ENCODE data around the gene RNU6-9.

The RNU6-9 gene

GRCh38 chr19:850221-850978, 42.9 kb upstream of the RNU6-9 start:
- Histone ChIP-seq H3K4me1 (ENCODE audit: control insufficient read depth, low read length) (peaks cover 8% of the 10 kb centered on the region), H3K9me3 (ENCODE audit: control insufficient read depth, insufficient read depth, low read length) (no peaks in the 10 kb centered on the region), H3K9me2 (replicated peaks; ENCODE audit: control insufficient read depth, low read length) (no peaks in the 10 kb centered on the region), H3K79me2 (ENCODE audit: control insufficient read depth, low read length) (no peaks in the 10 kb centered on the region), H3K36me3 (ENCODE audit: control insufficient read depth, low read length) (no peaks in the 10 kb centered on the region), H3K4me3 (ENCODE audit: low read length) (no peak overlapping the region), H3K27ac (ENCODE audit: low read depth, low read length) (no peak overlapping the region), H4K20me1 (ENCODE audit: control insufficient read depth, insufficient read depth, low read depth, low read length) (no peaks in the 10 kb centered on the region), H3F3A (ENCODE audit: control insufficient read depth, insufficient read depth) (no peaks in the 10 kb centered on the region), H3K4me2 (ENCODE audit: low read length) (no peak overlapping the region), H3K27me3 (ENCODE audit: control insufficient read depth, low read length) (peaks cover 6% of the 10 kb centered on the region; the same call in 1 of the 2 replicates)
- no peak for TF ChIP-seq EZH2phosphoT487 (IDR thresholded peaks at IDR 0.05; ENCODE audit: borderline replicate concordance, low read length)
- no peak for TF ChIP-seq CTCF (IDR thresholded peaks at IDR 0.05; ENCODE audit: low read depth, low read length, poor library complexity, severe bottlenecking)

- no peaks in the 10 kb centered on the region for H3F3A ChIP-seq (ENCODE audit: control insufficient read depth, insufficient read depth)
- no peak for TF ChIP-seq EZH2phosphoT487 (IDR thresholded peaks at IDR 0.05; ENCODE audit: borderline replicate concordance, low read length)
- no peak for TF ChIP-seq CTCF (IDR thresholded peaks at IDR 0.05; ENCODE audit: low read depth, low read length, poor library complexity, severe bottlenecking)
- no peak overlapping the region for H3K27ac ChIP-seq (ENCODE audit: low read depth, low read length)
- no peaks in the 10 kb centered on the region for H3K36me3 ChIP-seq (ENCODE audit: control insufficient read depth, low read length)
- H3K27me3 ChIP-seq (ENCODE audit: control insufficient read depth, low read length), result peaks cover 3% of the 10 kb centered on the region; the same call in 1 of the 2 replicates
- H3K9me2 ChIP-seq (replicated peaks; ENCODE audit: control insufficient read depth, low read length), result no peaks in the 10 kb centered on the region
- no peak overlapping the region for H3K4me2 ChIP-seq (ENCODE audit: low read length)
- no peak overlapping the region for H3K4me3 ChIP-seq (ENCODE audit: low read length)
- H3K4me1 ChIP-seq (ENCODE audit: control insufficient read depth, low read length), result peaks cover 2% of the 10 kb centered on the region; the same call in 1 of the 2 replicates
- H4K20me1 ChIP-seq (ENCODE audit: control insufficient read depth, insufficient read depth, low read depth, low read length), result no peaks in the 10 kb centered on the region
- no peaks in the 10 kb centered on the region for H3K9me3 ChIP-seq (ENCODE audit: control insufficient read depth, insufficient read depth, low read length)
- H3K79me2 ChIP-seq (ENCODE audit: control insufficient read depth, low read length), result no peaks in the 10 kb centered on the region
Observed at GRCh38 chr19:850979-851335, 42.3 kb upstream of the RNU6-9 start.

GRCh38 chr19:852136-853013, 40.9 kb upstream of the RNU6-9 start, which contains the start of gene ELANE:
ELANE (plus strand) TSS chr19:852303; CDS start chr19:852329, 26 bp downstream.
- no peaks in the 10 kb centered on the region for H3K9me3 ChIP-seq (ENCODE audit: control insufficient read depth, insufficient read depth, low read length)
- no peaks in the 10 kb centered on the region for H3K79me2 ChIP-seq (ENCODE audit: control insufficient read depth, low read length)
- no peak within 1 kb of the TSS for H3K4me3 ChIP-seq (ENCODE audit: low read length)
- no peaks in the 10 kb centered on the region for H3K9me2 ChIP-seq (replicated peaks; ENCODE audit: control insufficient read depth, low read length)
- no peaks in the 10 kb centered on the region for H3F3A ChIP-seq (ENCODE audit: control insufficient read depth, insufficient read depth)
- no peak within 1 kb of the TSS for H3K27ac ChIP-seq (ENCODE audit: low read depth, low read length)
- H3K27me3 ChIP-seq (ENCODE audit: control insufficient read depth, low read length), result peaks cover 3% of the 10 kb centered on the region; the same call in 1 of the 2 replicates
- H4K20me1 ChIP-seq (ENCODE audit: control insufficient read depth, insufficient read depth, low read depth, low read length), result no peaks in the 10 kb centered on the region
- H3K36me3 ChIP-seq (ENCODE audit: control insufficient read depth, low read length), result no peaks in the 10 kb centered on the region
- H3K4me2 ChIP-seq (ENCODE audit: low read length), result no peak within 1 kb of the TSS
- no peaks in the 10 kb centered on the region for H3K4me1 ChIP-seq (ENCODE audit: control insufficient read depth, low read length)
- TF ChIP-seq EZH2phosphoT487 (IDR thresholded peaks at IDR 0.05; ENCODE audit: borderline replicate concordance, low read length) (no peak), CTCF (IDR thresholded peaks at IDR 0.05; ENCODE audit: low read depth, low read length, poor library complexity, severe bottlenecking) (no peak)

Measured in DOHH2 (cell line).